Measurements from ENCODE around the gene AKIRIN2.
"Not testable (repeated sequence)": the region's sequence is repeated elsewhere in the genome, so short reads cannot be mapped to it uniquely, and the experiment has no call there.

Gene AKIRIN2

DNA sequence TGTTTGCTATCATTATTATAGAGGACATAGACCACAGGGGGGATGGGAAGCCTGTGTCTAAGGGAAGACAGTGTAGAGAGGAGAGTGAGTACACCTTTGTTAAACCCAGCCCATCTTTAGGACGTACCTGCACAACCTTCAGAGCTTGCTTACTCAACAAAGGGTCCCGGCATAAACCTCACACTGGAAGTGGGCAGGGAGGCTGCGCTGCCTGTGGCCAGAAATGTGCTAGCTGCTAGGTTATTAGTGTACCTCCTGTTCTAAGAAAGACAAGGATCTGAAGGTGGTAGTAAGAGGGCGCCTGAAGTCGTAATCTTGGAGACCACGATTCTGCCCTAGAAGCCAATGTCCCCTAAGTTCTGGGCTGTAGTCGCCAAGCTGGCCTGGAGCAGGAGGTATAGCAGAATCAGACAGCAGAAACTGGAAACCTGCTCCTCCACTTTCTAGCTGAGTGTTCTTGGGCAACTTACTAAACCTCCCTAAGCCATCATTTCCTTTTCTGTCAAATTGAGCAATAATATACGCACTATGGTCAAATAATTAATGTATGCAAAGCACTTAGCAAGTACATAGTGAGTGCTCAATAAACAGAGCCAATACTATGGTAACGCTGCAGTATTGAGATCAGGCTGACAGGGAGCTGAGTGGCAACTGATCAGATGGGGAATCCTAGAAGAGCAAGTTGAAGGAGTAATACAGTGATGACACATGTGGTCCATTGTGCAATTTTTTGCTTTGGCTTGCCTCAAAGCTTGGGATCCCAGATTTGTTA, 16.8 kb upstream of the AKIRIN2 start:
- no peak for DNase-seq (ENCODE audit: low read depth)

DNA sequence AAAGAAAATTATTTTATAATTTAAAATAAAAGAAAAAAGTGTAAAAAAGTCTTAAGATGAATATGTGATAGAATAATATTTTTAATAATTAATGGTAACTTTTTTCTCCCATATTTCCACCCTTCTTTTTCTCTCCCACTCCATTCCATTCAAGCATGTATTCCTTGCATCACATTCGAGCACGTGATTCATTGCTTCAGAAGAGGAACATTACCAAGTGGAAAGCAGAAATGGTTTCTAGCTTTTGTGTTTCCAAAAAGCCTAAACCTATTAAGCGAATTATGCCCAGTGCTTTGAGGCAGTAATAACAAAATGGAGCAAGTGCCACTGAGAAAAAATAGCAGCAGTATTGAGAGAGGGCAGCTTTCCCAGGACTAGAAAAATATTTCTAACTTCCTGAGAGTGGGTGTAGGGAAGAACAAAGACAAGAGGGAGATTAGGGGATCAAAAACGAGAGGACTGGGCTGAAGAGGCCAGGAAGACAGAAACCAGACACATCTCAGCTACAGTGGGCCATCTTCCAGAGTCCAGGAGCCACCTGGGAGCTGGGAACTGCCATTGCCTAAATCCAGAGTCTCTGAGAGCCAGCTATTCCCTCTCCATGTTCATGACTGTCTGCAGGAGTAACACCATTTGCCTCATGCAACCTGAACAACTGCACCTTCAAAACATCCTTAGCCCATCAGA, 15.0 kb upstream of the AKIRIN2 start:
- DNase-seq (ENCODE audit: low read depth), result no peak

DNA sequence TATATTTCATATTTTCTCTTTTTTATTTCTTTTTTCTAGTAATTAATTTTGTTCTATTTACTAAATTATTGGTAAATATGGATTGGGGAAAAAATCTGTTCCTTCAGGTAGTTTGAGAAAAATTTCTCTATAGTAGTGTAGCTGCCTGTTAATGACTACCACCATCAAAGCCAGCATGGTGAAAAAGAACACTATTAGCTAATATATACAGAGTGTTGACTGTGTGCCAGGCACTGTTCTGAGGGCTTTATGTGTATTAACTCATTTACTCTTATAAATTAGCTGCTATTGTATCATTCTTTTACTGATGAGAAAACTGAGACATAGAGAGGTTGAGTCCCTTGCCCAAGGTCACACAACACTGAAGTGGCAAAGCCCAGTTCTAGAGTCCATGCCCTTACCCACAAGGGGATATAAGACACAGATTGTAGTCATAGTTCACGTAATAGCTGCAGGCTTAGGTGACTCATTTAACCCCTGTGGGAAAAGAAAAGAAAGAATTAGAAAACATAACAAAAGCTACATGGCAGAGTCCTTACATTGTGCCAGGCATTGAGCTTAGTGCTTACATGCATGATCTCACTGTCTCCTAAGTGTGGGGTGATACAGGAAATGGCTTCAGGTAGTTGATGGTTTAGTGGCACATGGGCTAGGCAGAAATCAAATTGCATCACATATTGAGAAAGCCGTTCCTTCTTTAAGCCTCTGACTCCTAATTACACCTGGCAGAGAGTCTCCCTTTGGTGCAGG, 12.2 kb upstream of the AKIRIN2 start:
- no peak for DNase-seq (ENCODE audit: low read depth)

DNA sequence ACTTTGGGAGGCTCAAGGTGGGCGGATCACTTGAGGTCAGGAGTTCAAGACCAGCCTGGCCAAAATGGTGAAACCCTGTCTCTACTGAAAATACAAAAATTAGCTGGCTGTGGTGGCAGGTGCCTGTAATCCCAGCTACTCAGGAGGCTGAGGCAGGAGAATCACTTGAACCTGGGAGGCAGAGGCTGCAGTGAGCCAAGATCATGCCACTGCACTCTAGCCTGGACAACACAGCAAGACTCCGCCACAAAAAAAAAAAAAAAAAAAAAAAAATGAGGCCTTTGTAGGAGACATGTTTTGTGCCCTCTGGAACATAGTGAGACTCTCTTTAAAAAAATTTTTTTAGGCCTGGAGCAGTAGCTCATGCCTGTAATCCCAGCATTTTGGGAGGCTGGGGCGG, 10.7 kb upstream of the AKIRIN2 start:
- DNase-seq (ENCODE audit: low read depth), result not testable (repeated sequence)

DNA sequence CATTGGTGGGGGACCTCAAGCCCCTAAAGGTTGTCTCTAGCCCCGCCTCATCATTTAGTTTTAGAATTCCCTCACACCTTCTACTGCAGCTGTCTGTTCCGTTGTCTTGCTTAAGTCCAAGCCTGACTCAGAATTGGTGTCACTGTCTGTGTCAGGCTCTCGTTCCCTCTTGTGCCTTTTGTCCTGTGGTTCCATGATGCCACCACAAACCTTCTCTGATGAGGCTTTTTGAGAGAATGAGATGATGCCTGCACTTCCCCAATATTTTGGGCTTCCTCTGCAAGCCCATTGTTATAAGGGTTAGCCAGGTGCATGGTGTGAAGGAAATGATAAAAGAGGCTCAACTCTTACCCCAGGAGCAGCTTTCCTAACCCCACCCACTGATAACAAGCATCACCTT, 8.1 kb upstream of the AKIRIN2 start:
- no peak for DNase-seq (ENCODE audit: low read depth)

DNA sequence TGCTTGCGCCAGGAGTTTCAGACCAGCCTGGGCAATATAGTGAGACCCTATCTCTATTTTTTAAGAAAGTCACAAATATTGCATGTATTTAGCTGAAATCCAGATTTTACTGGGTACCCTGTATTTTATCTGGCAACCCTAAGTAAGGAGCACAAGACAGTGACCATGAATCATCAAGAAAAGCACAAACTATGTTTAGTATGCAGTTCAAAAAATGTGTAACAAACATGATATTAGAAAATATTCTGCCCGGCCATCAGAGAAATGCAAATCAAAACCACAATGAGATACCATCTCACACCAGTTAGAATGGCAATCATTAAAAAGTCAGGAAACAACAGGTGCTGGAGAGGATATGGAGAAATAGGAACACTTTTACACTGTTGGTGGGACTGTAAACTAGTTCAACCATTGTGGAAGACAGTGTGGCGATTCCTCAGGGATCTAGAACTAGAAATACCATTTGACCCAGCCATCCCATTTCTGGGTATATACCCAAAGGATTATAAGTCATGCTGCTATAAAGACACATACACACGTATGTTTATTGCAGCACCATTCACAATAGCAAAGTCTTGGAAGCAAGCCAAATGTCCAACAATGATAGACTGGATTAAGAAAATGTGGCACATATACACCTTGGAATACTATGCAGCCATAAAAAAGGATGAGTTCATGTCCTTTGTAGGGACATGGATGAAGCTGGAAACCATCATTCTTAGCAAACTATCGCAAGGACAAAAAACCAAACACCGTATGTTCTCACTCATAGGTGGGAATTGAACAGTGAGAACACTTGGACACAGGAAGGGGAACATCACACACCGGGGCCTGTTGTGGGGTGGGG, 6.8 kb upstream of the AKIRIN2 start:
- DNase-seq (ENCODE audit: low read depth), result not testable (repeated sequence)

DNA sequence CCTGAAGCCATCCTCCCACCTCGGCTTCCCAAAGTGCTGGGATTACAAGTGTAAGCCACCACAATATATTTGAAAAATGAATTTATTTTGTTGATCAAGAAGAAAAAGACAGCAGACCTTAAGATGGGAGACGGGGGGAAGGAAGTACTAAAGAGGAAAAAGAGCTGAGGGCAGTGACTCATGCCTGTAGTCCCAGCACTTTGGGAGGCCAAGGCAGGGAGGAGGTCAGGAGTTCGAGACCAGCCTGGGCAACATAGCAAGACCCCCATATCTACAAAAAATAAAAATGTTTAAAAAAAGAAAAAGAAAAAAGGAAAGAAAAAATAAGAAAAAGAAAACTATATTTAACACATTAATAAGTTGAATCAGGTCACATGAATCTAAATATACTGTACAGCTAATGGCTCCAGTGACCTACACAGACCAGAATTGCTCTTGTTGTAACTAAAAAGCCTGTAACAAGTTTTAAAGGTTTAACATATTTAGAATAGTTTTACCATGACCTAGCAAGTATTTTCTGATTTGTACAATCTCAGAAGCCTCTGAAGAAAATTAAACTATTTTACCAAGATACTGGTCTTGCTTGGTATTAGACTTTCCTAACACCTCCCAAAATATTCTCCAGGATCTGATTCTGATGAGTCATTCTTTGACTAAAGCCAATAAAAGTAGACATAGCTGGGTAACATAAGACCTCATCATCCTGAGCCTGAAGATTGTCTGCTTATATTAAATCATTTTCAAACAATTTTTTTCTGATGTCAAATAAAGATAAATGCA, 4.3 kb upstream of the AKIRIN2 start:
- DNase-seq (ENCODE audit: low read depth), result no peak

DNA sequence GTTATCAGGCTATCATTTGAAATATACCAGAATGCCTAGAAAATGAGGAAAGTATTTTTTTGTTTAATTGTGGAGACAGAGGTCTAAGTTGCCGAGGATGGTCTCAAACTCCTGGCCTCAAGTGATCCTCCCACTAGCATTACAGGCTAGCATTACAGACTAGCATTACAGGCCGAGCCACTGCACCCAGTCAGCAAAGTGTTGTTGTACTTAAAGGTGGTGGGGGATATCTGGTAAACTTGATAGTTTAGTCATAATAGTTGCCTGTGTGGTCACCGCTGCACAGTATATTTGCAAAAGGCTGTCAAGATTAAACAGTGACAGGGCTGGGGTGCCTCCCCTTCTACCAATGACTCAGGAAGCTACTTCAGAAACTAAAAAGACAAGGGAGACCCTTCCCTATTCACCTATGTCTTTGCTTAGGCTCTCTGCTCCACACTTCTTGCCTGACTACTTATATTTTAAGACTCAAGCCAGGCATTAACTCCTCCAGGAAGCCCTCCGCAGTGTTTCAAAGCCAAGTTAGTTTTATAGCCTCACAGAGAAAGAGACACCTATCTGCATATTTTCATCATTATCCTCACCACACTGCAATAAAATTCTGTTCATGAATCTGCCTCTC, 3.1 kb upstream of the AKIRIN2 start:
- DNase-seq (ENCODE audit: low read depth), result no peak

DNA sequence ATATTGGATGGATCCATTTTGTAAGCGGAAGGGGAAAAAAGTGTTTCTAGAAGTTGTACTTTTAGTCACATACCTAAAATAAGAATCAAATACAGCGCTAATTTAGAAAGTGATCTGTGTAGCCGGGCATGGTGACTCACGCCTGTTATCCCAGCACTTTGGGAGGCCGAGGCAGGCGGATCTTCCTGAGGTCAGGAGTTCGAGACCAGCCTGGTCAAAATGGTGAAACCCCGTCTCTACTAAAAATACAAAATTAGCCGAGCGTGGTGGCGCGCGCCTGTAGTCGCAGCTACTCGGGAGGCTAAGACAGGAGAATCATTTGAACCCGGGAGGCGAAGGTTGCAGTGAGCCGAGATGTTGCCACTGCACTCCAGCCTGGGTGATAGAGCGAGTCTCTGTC, 1.0 kb upstream of the AKIRIN2 start:
- DNase-seq (ENCODE audit: low read depth), result not testable (repeated sequence)

DNA sequence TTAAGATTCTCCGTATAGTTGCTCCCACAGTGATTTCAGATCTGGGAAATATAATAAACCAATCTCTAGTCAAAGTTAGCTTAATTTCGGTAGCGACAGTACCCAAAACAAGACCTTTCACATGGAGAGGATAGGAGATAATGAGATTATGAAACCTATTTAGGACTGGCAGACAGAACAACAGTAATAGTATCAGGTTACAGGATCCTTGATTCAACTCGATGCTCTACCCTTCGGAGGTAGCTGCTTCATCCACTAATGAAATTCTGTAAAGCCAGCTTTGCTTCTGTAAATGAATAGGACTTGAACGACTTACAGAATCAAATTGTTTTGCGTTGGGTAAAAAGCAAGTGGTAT, 534 bp upstream of the AKIRIN2 start:
- no peak for DNase-seq (ENCODE audit: low read depth)

DNA sequence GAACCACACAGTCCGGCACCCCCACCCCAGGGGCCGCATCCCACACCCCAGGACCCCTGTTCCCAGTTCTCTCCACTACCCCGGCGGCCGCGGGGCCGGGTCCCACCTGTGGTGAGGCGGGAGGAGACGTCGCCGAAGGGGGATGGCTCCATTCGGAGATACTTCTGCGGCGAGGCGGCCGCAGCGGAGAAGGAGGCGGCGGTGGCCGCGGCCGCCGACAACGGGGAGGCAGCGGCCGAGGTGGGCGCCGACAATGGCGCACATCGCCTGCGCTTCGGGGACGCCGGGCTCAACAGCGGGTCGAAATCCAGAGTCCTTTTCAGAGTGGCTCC, 723 bp downstream of the AKIRIN2 start:
- DNase-seq (ENCODE audit: low read depth), result no peak

DNA sequence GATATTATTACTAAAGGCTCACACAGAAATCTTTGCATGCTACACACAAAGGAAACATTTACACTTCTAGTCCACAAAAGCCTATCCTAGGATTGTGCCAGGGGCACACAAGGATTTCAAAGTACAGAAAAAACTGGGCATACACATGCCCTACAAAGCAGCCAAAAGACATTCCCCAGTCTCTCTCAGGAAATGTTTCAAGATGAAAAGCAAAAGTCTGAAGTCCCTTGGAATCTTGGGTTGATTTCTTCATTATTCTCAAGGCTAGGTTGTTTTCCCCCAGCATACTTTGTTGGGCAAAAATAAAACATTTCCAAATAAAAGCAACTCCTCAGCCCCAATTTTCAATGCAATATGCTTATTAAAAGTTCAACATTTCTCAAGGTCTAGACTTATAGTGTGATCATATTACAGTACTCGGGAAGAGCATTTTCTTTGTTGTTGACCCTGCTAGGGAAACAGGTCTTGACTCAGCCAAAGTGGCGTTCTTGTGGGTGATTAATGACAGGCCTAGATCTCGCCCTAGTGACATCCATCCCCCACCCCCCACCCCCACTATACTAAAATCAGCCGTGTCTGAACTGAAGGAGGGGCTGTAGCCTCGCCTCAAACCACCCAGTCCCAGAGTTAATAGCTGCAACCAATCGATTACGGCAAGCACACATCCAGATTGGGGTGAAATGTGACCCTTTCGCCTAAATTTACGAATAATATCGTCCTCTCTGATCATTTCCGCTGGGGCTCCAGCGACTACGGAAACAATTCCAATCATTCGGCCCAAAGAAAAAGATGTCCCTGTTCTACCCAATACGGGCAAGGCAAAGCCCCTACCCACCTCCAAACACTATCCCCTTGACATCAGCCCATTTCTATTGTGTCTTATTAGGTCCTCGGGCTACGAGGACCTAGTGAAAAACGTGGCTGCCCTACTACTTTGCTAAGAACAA, 1.4 kb downstream of the AKIRIN2 start:
- DNase-seq (ENCODE audit: low read depth), result no peak

DNA sequence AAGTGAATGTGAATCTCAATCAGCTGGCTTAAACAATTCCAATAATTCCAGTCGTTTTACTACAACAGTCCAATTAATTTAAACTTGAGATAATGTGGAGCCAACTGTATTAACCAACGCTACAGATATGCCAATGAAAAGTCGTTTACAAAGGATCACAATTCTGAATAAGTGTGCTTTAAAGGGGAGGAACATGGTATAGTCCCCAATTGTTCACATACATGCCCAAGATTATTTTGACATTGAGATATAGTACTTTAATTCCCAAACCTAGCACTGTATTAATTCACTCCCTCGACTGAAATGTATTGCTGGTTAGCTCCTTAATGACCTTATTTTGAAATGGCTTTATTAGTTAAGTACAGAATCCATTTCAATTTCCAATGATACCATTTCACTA, 2.5 kb downstream of the AKIRIN2 start:
- DNase-seq (ENCODE audit: low read depth), result no peak

DNA sequence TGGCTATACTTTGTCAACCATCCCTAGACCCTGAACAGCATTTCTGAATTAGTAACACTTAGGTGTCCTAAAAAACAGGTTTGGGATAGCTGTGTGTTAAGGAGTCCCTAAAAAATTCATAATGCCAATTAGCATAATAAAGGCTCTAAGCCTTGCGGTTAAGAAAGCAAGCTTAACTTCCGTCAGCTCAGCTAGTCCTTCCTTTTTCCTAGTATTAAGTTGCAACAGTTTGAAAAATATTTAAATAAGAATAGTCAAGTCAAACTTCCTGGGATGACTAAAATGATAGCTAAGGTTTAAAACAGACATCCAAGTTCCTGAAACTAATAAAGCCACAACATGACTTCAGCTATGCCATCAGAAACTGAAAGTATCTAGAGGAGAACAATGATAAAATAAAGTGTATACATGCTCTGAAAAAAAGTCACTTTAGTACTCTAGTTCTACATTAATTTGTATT, 3.5 kb downstream of the AKIRIN2 start:
- DNase-seq (ENCODE audit: low read depth), result no peak

DNA sequence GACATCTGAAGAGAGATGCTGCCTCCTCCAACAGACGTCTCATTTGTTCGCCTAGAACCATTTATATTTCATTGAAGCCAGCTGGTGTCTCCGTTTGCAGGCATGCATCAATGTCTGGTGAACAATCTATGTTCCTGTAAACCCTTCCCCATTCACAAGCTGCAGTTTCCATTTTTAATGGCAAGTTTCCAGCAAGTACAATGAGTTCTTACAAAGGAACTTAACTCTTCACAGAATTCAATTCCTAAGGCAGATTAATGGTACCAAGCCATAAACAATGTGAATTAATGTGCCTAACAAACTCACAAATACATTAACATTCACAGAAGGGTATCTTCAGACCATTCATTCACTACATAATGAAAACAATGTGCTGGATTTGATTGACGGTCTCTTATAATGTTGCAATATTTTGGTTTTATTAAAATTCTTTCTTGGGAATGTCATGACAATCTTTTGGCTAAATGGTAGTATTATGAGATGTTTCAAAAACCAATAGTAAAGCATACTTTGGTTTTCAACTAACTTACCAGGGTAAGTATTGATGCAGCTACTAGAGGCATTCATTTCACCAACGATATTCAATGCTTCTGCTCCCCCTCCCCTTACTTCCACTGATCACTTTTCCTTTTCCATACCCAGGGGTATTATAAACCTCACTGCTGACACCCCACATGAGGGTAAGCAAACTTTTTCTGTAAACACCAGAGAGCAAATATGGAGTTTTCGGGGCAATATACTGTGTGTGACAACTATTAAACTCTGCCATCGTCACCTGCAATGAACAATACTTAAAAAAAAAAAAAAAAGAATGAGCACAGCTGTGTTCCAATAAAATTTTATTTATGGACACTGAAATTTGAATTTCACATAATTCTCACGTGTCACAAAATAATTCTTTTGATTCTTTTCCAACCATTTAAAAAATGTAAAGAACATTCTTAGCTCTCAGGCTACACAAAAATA, 4.2 kb downstream of the AKIRIN2 start:
- DNase-seq (ENCODE audit: low read depth), result no peak

DNA sequence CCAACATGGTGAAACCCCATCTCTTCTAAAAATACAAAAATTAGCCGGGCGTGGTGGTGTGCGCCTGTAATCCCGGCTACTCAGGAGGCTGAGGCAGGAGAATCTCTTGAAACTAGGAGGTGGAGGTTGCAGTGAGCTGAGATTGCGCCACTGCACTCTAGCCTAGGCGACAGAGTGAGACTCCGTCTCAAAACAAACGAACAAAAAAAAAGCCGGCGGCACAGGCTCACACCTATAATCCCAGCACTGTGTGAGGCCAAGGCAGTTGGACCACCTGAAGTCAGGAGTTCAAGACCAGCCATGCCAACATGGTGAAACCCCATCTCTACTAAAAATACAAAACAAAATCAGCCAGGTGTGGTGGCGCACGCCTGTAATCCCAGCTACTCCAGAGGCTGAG, 5.2 kb downstream of the AKIRIN2 start:
- DNase-seq (ENCODE audit: low read depth), result not testable (repeated sequence)

DNA sequence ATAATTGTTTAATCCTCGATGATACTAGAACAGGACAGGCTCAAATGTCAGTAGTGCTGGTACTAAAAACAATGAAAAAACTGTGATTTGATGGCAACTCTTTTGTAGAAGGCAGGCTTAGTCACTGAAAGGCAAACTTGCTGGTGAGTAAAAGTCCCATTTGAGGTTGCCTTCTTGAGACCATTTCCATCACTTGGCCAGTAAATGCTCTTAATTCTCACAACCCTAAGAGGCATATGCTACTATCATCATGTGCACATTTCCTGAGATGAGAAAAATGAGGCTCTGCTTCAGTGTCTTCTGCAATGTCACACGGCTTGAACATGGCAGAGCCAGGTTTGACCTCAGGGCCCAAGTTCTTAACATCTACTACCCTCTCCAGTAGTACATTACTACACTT, 9.9 kb downstream of the AKIRIN2 start:
- DNase-seq (ENCODE audit: low read depth), result no peak

DNA sequence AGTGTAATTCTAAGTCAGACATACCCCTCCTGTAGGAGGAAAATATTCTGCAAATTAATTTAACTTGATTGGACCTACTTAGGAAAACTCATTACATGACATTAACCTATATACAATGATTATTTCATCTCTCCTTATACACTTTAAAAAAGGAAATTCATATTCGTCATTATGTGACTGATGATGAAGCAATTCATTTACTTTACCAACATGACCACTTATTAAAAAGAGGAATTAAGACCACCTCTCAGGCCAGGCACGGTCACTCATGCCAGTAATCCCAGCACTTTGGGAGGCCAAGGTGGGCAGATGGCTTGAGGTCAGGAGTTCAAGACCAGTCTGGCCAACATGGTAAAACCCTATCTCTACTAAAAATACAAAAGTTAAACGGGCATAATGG, 11.6 kb downstream of the AKIRIN2 start:
- no peak for DNase-seq (ENCODE audit: low read depth)

DNA sequence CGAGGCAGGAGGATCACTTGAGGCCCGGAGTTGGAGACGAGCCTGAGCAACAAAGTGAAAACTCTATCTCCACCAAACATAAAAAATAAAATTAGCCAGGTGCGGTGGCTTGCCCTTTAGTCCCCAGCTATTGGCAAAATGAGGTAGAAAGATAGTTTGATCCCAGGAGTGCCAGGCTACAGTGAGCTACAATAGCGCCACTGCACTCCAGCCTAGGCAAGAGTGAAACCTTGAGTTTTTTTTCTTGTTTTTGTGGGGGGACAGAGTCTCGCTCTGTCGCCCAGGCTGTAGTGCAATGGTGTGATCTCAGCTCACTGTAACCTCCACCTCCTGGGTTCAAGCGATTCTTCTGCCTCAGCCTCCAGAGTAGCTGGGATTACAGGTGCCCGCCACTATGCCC, 14.1 kb downstream of the AKIRIN2 start:
- not testable (repeated sequence) for DNase-seq (ENCODE audit: low read depth)
